Nephron progenitor cell (in vitro differentiated cells): Measurements from ENCODE around the gene PHYKPL.

ENCODE experiments used
- DNase-seq: peaks from one replicate; pipeline ENCODE4 v3.0.0; 2021
- H3K27ac Mint-ChIP-seq: 2 replicates; pipeline ENCODE4 v1.8.0; 2021; ENCODE audit warnings: mild to moderate bottlenecking, moderate library complexity, mixed read lengths
- H3K27me3 Mint-ChIP-seq: 2 replicates; pipeline ENCODE4 v1.8.0; 2021; ENCODE audit warnings: mild to moderate bottlenecking, low read depth, mixed read lengths; ENCODE audit not compliant: poor library complexity
- H3K36me3 Mint-ChIP-seq: 2 replicates; pipeline ENCODE4 v1.8.0; 2021; ENCODE audit warnings: low read depth, mixed read lengths
- H3K4me1 Mint-ChIP-seq: 2 replicates; pipeline ENCODE4 v1.8.0; 2021; ENCODE audit warnings: mixed read lengths
- H3K4me3 Mint-ChIP-seq: 2 replicates; pipeline ENCODE4 v1.8.0; 2021; ENCODE audit warnings: mild to moderate bottlenecking, moderate library complexity, mixed read lengths
- H3K9me3 Mint-ChIP-seq: 2 replicates; pipeline ENCODE4 v1.8.0; 2021; ENCODE audit warnings: mild to moderate bottlenecking, moderate library complexity, mixed read lengths
- TF ChIP-seq, protein P1 (sequence below): fragments of 200-600 bp; sonication (generic); IDR thresholded peaks from 2 replicates; pipeline ENCODE4 v1.5.0; 2021; ENCODE audit warnings: antibody characterized with exemption

The PHYKPL gene

GRCh38 chr5:178269499-178269898 lies 36.9 kb upstream of the PHYKPL start:
- H3K27ac Mint-ChIP-seq = no peak overlapping the region
- H3K9me3 Mint-ChIP-seq = peaks cover 3% of the 10 kb centered on the region
- no peak overlapping the region for H3K4me3 Mint-ChIP-seq
- H3K27me3 Mint-ChIP-seq = peaks cover 10% of the 10 kb centered on the region
- TF ChIP-seq, protein P1, sequence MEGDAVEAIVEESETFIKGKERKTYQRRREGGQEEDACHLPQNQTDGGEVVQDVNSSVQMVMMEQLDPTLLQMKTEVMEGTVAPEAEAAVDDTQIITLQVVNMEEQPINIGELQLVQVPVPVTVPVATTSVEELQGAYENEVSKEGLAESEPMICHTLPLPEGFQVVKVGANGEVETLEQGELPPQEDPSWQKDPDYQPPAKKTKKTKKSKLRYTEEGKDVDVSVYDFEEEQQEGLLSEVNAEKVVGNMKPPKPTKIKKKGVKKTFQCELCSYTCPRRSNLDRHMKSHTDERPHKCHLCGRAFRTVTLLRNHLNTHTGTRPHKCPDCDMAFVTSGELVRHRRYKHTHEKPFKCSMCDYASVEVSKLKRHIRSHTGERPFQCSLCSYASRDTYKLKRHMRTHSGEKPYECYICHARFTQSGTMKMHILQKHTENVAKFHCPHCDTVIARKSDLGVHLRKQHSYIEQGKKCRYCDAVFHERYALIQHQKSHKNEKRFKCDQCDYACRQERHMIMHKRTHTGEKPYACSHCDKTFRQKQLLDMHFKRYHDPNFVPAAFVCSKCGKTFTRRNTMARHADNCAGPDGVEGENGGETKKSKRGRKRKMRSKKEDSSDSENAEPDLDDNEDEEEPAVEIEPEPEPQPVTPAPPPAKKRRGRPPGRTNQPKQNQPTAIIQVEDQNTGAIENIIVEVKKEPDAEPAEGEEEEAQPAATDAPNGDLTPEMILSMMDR = no peak
- DNase-seq = no peak
- H3K4me1 Mint-ChIP-seq = peaks cover 7% of the 10 kb centered on the region
- no peaks in the 10 kb centered on the region for H3K36me3 Mint-ChIP-seq

DNA sequence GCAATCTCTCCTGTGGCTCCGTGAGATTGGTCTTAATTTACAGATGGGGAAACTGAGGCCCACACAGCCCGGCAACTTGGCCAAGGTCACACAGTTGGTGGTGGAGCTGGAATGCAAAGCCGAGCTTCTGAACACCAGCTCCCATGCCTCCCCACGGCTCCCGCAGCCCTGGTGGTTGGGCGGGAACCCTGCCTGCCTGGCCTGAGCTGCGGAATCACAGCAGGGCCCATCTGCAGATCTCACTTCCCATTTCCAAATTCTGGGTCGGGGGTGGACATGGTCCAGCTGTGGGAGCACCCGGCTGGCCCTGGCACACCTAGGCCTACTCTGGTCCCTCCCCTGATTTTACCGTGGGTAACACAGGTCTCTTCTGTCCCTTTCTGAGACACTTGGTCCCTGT lies 35.3 kb upstream of the PHYKPL start:
- Mint-ChIP-seq H3K4me3 (no peak overlapping the region), H3K36me3 (no peaks in the 10 kb centered on the region), H3K27me3 (peaks cover 18% of the 10 kb centered on the region), H3K27ac (no peak overlapping the region), H3K9me3 (peaks cover 3% of the 10 kb centered on the region), H3K4me1 (peaks cover 7% of the 10 kb centered on the region)
- DNase-seq = no peak
- TF ChIP-seq, protein P1 = no peak

DNA sequence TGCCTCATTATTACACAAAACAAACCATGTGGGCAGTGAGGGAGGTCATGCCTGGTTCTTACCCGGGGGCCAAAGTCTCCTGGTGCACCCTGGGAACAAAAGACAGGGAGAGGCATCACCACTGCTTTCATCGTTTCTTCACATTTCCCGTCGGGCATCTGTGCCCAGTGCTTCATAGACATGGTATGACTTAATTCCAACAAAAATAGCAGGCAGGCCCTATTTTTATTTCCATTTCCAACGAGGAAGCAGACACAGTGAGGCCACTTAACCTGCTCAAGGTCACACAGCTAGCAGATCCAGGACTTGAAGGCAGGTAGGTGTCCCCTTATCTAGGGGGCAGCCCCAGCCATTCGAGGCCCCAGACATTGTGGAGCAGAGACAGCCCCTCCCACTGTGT lies 34.6 kb upstream of the PHYKPL start:
- H3K27ac Mint-ChIP-seq = no peak overlapping the region
- no peak overlapping the region for H3K4me3 Mint-ChIP-seq
- H3K36me3 Mint-ChIP-seq = no peaks in the 10 kb centered on the region
- peaks cover 3% of the 10 kb centered on the region for H3K9me3 Mint-ChIP-seq
- H3K4me1 Mint-ChIP-seq = peaks cover 7% of the 10 kb centered on the region
- H3K27me3 Mint-ChIP-seq = peaks cover 20% of the 10 kb centered on the region
- DNase-seq = no peak
- TF ChIP-seq, protein P1 = no peak

GRCh38 chr5:178266581-178266980 lies 34.0 kb upstream of the PHYKPL start:
- H3K27me3 Mint-ChIP-seq = peaks cover 23% of the 10 kb centered on the region
- no peaks in the 10 kb centered on the region for H3K36me3 Mint-ChIP-seq
- H3K4me3 Mint-ChIP-seq = no peak overlapping the region
- no peak for DNase-seq
- H3K27ac Mint-ChIP-seq = no peak overlapping the region
- TF ChIP-seq, protein P1 = no peak
- peaks cover 5% of the 10 kb centered on the region for H3K4me1 Mint-ChIP-seq
- peaks cover 3% of the 10 kb centered on the region for H3K9me3 Mint-ChIP-seq

- Mint-ChIP-seq H3K4me3 (no peak overlapping the region), H3K9me3 (peaks cover 3% of the 10 kb centered on the region), H3K4me1 (no peaks in the 10 kb centered on the region), H3K27ac (no peak overlapping the region), H3K36me3 (no peaks in the 10 kb centered on the region), H3K27me3 (peaks cover 23% of the 10 kb centered on the region)
- TF ChIP-seq, protein P1 = no peak
- DNase-seq = no peak
Measured at GRCh38 chr5:178265746-178266145, 33.1 kb upstream of the PHYKPL start.

- Mint-ChIP-seq H3K27me3 (peaks cover 24% of the 10 kb centered on the region), H3K4me3 (no peak overlapping the region), H3K9me3 (peaks cover 3% of the 10 kb centered on the region), H3K36me3 (no peaks in the 10 kb centered on the region), H3K4me1 (no peaks in the 10 kb centered on the region), H3K27ac (no peak overlapping the region)
- TF ChIP-seq, protein P1 = no peak
- no peak for DNase-seq
Measured at GRCh38 chr5:178264044-178264443, 31.4 kb upstream of the PHYKPL start.
